Activated T-cell treated with anti-CD3 and anti-CD28 coated beads, Interleukin-2, amount 50 U/mL, for 24 hours (primary cell): ENCODE data around the gene OOSP1.
"Not testable (repeated sequence)": the region's sequence is repeated elsewhere in the genome, so short reads cannot be mapped to it uniquely, and the experiment has no call there.

Source experiments
- DNase-seq: peaks from one replicate; pipeline ENCODE4 v3.0.0-alpha.2; 2020
- H3K27ac Mint-ChIP-seq: 2 replicates; pipeline ENCODE4 v1.8.0; 2020; ENCODE audit warnings: mild to moderate bottlenecking, mixed read lengths
- H3K27me3 Mint-ChIP-seq: 2 replicates; pipeline ENCODE4 v1.8.0; 2020; ENCODE audit warnings: mixed read lengths
- H3K36me3 Mint-ChIP-seq: 2 replicates; pipeline ENCODE4 v1.8.0; 2020; ENCODE audit warnings: low read depth, mixed read lengths
- H3K4me1 Mint-ChIP-seq: 2 replicates; pipeline ENCODE4 v1.8.0; 2020; ENCODE audit warnings: low read depth, mixed read lengths
- H3K4me3 Mint-ChIP-seq: 2 replicates; pipeline ENCODE4 v1.8.0; 2020; ENCODE audit warnings: mild to moderate bottlenecking, moderate library complexity, mixed read lengths
- H3K9me3 Mint-ChIP-seq: 2 replicates; pipeline ENCODE4 v1.8.0; 2020; ENCODE audit warnings: mixed read lengths

Gene OOSP1

GRCh38 chr11:59981106-59981770 lies 43.0 kb downstream of the OOSP1 start:
- Mint-ChIP-seq H3K27me3 (peaks cover 30% of the 10 kb centered on the region), H3K36me3 (no peaks in the 10 kb centered on the region)

GRCh38 chr11:59982037-59982436 lies 43.8 kb downstream of the OOSP1 start:
- not testable (repeated sequence) for H3K36me3 Mint-ChIP-seq, H3K27ac Mint-ChIP-seq, H3K4me3 Mint-ChIP-seq, H3K9me3 Mint-ChIP-seq, H3K4me1 Mint-ChIP-seq, DNase-seq
- H3K27me3 Mint-ChIP-seq = peaks cover 33% of the 10 kb centered on the region

More at GRCh38 chr11:59981106-59981770, 43.0 kb downstream of the OOSP1 start:
- no peak overlapping the region for H3K4me3 Mint-ChIP-seq
- no peaks in the 10 kb centered on the region for H3K9me3 Mint-ChIP-seq
- DNase-seq = no peak
- H3K4me1 Mint-ChIP-seq = no peaks in the 10 kb centered on the region
- H3K27ac Mint-ChIP-seq = no peak overlapping the region

GRCh38 chr11:59983212-59983611 lies 45.0 kb downstream of the OOSP1 start:
- H3K9me3 Mint-ChIP-seq = no peaks in the 10 kb centered on the region
- no peaks in the 10 kb centered on the region for H3K36me3 Mint-ChIP-seq
- no peak overlapping the region for H3K4me3 Mint-ChIP-seq
- H3K27ac Mint-ChIP-seq = no peak overlapping the region
- H3K4me1 Mint-ChIP-seq = no peaks in the 10 kb centered on the region
- no peak for DNase-seq
- peaks cover 33% of the 10 kb centered on the region for H3K27me3 Mint-ChIP-seq

GRCh38 chr11:59984368-59984767 lies 46.1 kb downstream of the OOSP1 start:
- peaks cover 5% of the 10 kb centered on the region for H3K9me3 Mint-ChIP-seq

GRCh38 chr11:59990421-59990820 lies 52.2 kb downstream of the OOSP1 start:
- Mint-ChIP-seq H3K9me3 (peaks cover 17% of the 10 kb centered on the region), H3K4me1 (no peaks in the 10 kb centered on the region), H3K4me3 (no peak overlapping the region), H3K36me3 (no peaks in the 10 kb centered on the region), H3K27me3 (peaks cover 12% of the 10 kb centered on the region), H3K27ac (no peak overlapping the region)
- no peak for DNase-seq

More at GRCh38 chr11:59984368-59984767, 46.1 kb downstream of the OOSP1 start:
- no peak overlapping the region for H3K27ac Mint-ChIP-seq
- no peaks in the 10 kb centered on the region for H3K4me1 Mint-ChIP-seq
- no peaks in the 10 kb centered on the region for H3K36me3 Mint-ChIP-seq
- no peak for DNase-seq
- H3K4me3 Mint-ChIP-seq = no peak overlapping the region
- peaks cover 30% of the 10 kb centered on the region for H3K27me3 Mint-ChIP-seq

- Mint-ChIP-seq H3K36me3 (no peaks in the 10 kb centered on the region), H3K9me3 (peaks cover 17% of the 10 kb centered on the region), H3K27ac (no peak overlapping the region), H3K4me3 (no peak overlapping the region), H3K4me1 (no peaks in the 10 kb centered on the region), H3K27me3 (peaks cover 7% of the 10 kb centered on the region)
- DNase-seq = no peak
Measured at GRCh38 chr11:59992425-59992824, 54.2 kb downstream of the OOSP1 start.

- Mint-ChIP-seq H3K27ac (no peak overlapping the region), H3K9me3 (no peaks in the 10 kb centered on the region), H3K4me3 (no peak overlapping the region), H3K27me3 (peaks cover 27% of the 10 kb centered on the region), H3K36me3 (no peaks in the 10 kb centered on the region), H3K4me1 (no peaks in the 10 kb centered on the region)
- no peak for DNase-seq
Measured at GRCh38 chr11:59997800-59998199, 59.6 kb downstream of the OOSP1 start.

- Mint-ChIP-seq H3K4me3 (no peak overlapping the region), H3K9me3 (no peaks in the 10 kb centered on the region), H3K27ac (no peak overlapping the region), H3K36me3 (no peaks in the 10 kb centered on the region), H3K4me1 (no peaks in the 10 kb centered on the region), H3K27me3 (peaks cover 30% of the 10 kb centered on the region)
- DNase-seq = no peak
Measured at GRCh38 chr11:59999691-60000090, 61.5 kb downstream of the OOSP1 start.

- no peak for DNase-seq
- no peaks in the 10 kb centered on the region for H3K4me1 Mint-ChIP-seq
- no peak overlapping the region for H3K27ac Mint-ChIP-seq
- no peak overlapping the region for H3K4me3 Mint-ChIP-seq
- no peaks in the 10 kb centered on the region for H3K36me3 Mint-ChIP-seq
- H3K27me3 Mint-ChIP-seq = peaks cover 19% of the 10 kb centered on the region
- no peaks in the 10 kb centered on the region for H3K9me3 Mint-ChIP-seq
Measured at GRCh38 chr11:60003729-60004128, 65.5 kb downstream of the OOSP1 start.

- H3K36me3 Mint-ChIP-seq = no peaks in the 10 kb centered on the region
- H3K9me3 Mint-ChIP-seq = no peaks in the 10 kb centered on the region
- H3K4me3 Mint-ChIP-seq = no peak overlapping the region
- DNase-seq = no peak
- no peak overlapping the region for H3K27ac Mint-ChIP-seq
- peaks cover 22% of the 10 kb centered on the region for H3K27me3 Mint-ChIP-seq
- H3K4me1 Mint-ChIP-seq = no peaks in the 10 kb centered on the region
Measured at GRCh38 chr11:60005360-60005759, 67.1 kb downstream of the OOSP1 start.
